HCT116 (cell line): Measurements from ENCODE around the gene CDC42EP3. TPM values are rescaled to one million over a fixed set of nuclear protein-coding genes. Genes with fewer than 3 reads are reported as not detected.

ENCODE experiments used
- ATAC-seq: fragments of 200-7000 bp; cut with Tn5 transposase; 2 replicates; pipeline ENCODE4 v1.9.1; 2020; ENCODE audit warnings: mild to moderate bottlenecking, moderate library complexity
- BruUV-seq: library from RNA; stranded (reverse); fragments of 400-500 nt; replicated peaks from 2 replicates; lab custom pipeline; 2021; lab: Mats Ljungman, UMichigan
- CTCF ChIA-PET: fragments of 300-600 bp; sonication (Branson Sonifier 250); formaldehyde crosslinking; loops from one replicate; lab custom pipeline; 2021; ENCODE audit warnings: antibody characterized with exemption; lab: Charles Lee
- POLR2A ChIA-PET: fragments of 300-600, 350-600 bp; sonication (Branson Sonifier 250); formaldehyde crosslinking; loops from one replicate; lab custom pipeline; 2021; ENCODE audit warnings: antibody characterized with exemption; lab: Charles Lee
- RAD21 ChIA-PET, 2 experiments: fragments of 300-600 bp; sonication (Branson Sonifier 250); formaldehyde crosslinking; loops; one replicate each; lab custom pipeline; 2023; ENCODE audit warnings: low total read pairs in 2 of 2; ENCODE audit not compliant: uncharacterized antibody in 2 of 2, unreplicated experiment in 2 of 2, low non-redundant PET in 1 of 2; lab: Charles Lee
- DNase-seq: peaks from one replicate; pipeline ENCODE4 v3.0.0-alpha.2; 2010; ENCODE audit warnings: low read depth, low spot score
- H2AFZ ChIP-seq: fragments of 200-600 bp; shearing (Covaris generic), sonication (generic); 2 replicates; pipeline ENCODE4 v1.6.1; 2017; ENCODE audit warnings: low read depth, mixed run types, mixed read lengths, antibody characterized with exemption, low read length; ENCODE audit not compliant: poor library complexity, severe bottlenecking
- H3K27ac ChIP-seq: 2 replicates; pipeline ENCODE4 v1.5.1; 2012; ENCODE audit warnings: low read depth, low read length
- H3K27me3 ChIP-seq: fragments of 200-600 bp; sonication (generic); 2 replicates; pipeline ENCODE4 v1.6.1; 2016; ENCODE audit warnings: mixed run types, low read length, mixed read lengths; ENCODE audit not compliant: insufficient read depth
- H3K36me3 ChIP-seq, 2 experiments: fragments of 200-500 bp in 1 of 2; fragments of 200-600 bp in 1 of 2; sonication (Bioruptor generic) in 1 of 2; sonication (generic) in 1 of 2; 2 replicates each; pipeline versions ENCODE4 v1.5.1 to v1.6.1; 2014 to 2016; ENCODE audit warnings: low read length in 2 of 2, inconsistent platforms in 1 of 2, mixed read lengths in 1 of 2, mixed run types in 1 of 2; ENCODE audit not compliant: insufficient read depth in 2 of 2, control insufficient read depth in 1 of 2
- H3K4me1 ChIP-seq, 2 experiments: fragments of 200-600 bp in 1 of 2; sonication (generic) in 1 of 2; 2 replicates each; pipeline versions ENCODE4 v1.5.1 to v1.6.1; 2012 to 2017; ENCODE audit warnings: low read length in 2 of 2, inconsistent platforms in 1 of 2, mild to moderate bottlenecking in 1 of 2, mixed read lengths in 1 of 2, mixed run types in 1 of 2, moderate library complexity in 1 of 2; ENCODE audit not compliant: insufficient read depth in 2 of 2, control insufficient read depth in 1 of 2
- H3K4me2 ChIP-seq: fragments of 200-600 bp; sonication (generic); 2 replicates; pipeline ENCODE4 v1.6.1; 2017; ENCODE audit warnings: mixed run types, low read length, mixed read lengths
- H3K4me3 ChIP-seq, 2 experiments: fragments of 200-600 bp in 1 of 2; sonication (generic) in 1 of 2; replicated peaks in 1 of 2; 2 replicates each; pipeline ENCODE4 v1.5.1; 2011 to 2016; ENCODE audit warnings: low read length in 2 of 2, control low read depth in 1 of 2, low read depth in 1 of 2, mild to moderate bottlenecking in 1 of 2, mixed read lengths in 1 of 2, mixed run types in 1 of 2
- H3K79me2 ChIP-seq: fragments of 200-600 bp; sonication (generic); 2 replicates; pipeline ENCODE4 v1.6.1; 2017; ENCODE audit warnings: mild to moderate bottlenecking, mixed run types, low read length, moderate library complexity, mixed read lengths; ENCODE audit not compliant: insufficient read depth
- H3K9ac ChIP-seq: fragments of 200-600 bp; sonication (generic); 2 replicates; pipeline ENCODE4 v1.6.1; 2016; ENCODE audit warnings: low read length, mixed read lengths
- H3K9me2 ChIP-seq: fragments of 200-600 bp; sonication (generic), shearing (Covaris generic); 2 replicates; pipeline ENCODE4 v1.6.1; 2017; ENCODE audit warnings: mixed run types, mild to moderate bottlenecking, moderate library complexity; ENCODE audit not compliant: insufficient read depth
- H3K9me3 ChIP-seq, 2 experiments: fragments of 200-500 bp in 1 of 2; fragments of 200-600 bp in 1 of 2; sonication (Bioruptor generic) in 1 of 2; sonication (generic) in 1 of 2; 2 replicates each; pipeline ENCODE4 v1.6.1; 2014 to 2017; ENCODE audit warnings: low read length in 2 of 2, mixed read lengths in 2 of 2, inconsistent platforms in 1 of 2, low read depth in 1 of 2, mild to moderate bottlenecking in 1 of 2, mixed run types in 1 of 2, moderate library complexity in 1 of 2; ENCODE audit not compliant: control insufficient read depth in 1 of 2, insufficient read depth in 1 of 2
- H4K20me1 ChIP-seq: fragments of 200-600 bp; sonication (generic), shearing (Covaris generic); 2 replicates; pipeline ENCODE4 v1.6.1; 2017; ENCODE audit warnings: mixed run types, mild to moderate bottlenecking, moderate library complexity; ENCODE audit not compliant: insufficient read depth
- CBX3 ChIP-seq: IDR thresholded peaks from 2 replicates; pipeline ENCODE4 v1.6.1; 2012; ENCODE audit warnings: low read depth
- CEBPB ChIP-seq: IDR thresholded peaks from 2 replicates; pipeline ENCODE4 v1.6.1; 2012; ENCODE audit warnings: low read depth
- EGR1 ChIP-seq: IDR thresholded peaks from 2 replicates; pipeline ENCODE4 v1.6.1; 2012; ENCODE audit warnings: low read depth
- EZH2 ChIP-seq: fragments of 200-600 bp; sonication (generic); IDR thresholded peaks from 2 replicates; pipeline ENCODE4 v1.6.1; 2017; ENCODE audit warnings: antibody characterized with exemption, mixed run types
- EZH2phosphoT487 ChIP-seq: fragments of 200-600 bp; IDR thresholded peaks from 2 replicates; pipeline ENCODE4 v1.6.1; 2018; ENCODE audit warnings: antibody characterized with exemption, borderline replicate concordance
- FOSL1 ChIP-seq: IDR thresholded peaks from 2 replicates; pipeline ENCODE4 v1.6.1; 2012; ENCODE audit warnings: low read depth
- POLR2A ChIP-seq: IDR thresholded peaks from 2 replicates; pipeline ENCODE4 v1.7.0; 2011; ENCODE audit warnings: borderline replicate concordance; ENCODE audit not compliant: insufficient read depth, insufficient read length; ENCODE audit errors: extremely low read depth
- POLR2AphosphoS5 ChIP-seq: IDR thresholded peaks from 2 replicates; pipeline ENCODE4 v1.6.1; 2011; ENCODE audit warnings: mild to moderate bottlenecking, low read depth, low read length, moderate library complexity
- SP1 ChIP-seq: IDR thresholded peaks from 2 replicates; pipeline ENCODE4 v1.6.1; 2012; ENCODE audit warnings: low read depth
- SRF ChIP-seq: IDR thresholded peaks from 2 replicates; pipeline ENCODE4 v1.6.1; 2012; ENCODE audit warnings: low read depth
- TCF7L2 ChIP-seq: IDR thresholded peaks from 2 replicates; pipeline ENCODE4 v1.7.0; 2011; ENCODE audit warnings: borderline replicate concordance, inconsistent platforms; ENCODE audit not compliant: insufficient read depth, insufficient read length; ENCODE audit errors: extremely low read depth
- YY1 ChIP-seq: IDR thresholded peaks from 2 replicates; pipeline ENCODE4 v1.6.1; 2011; ENCODE audit warnings: low read length, low read depth, moderate library complexity, mild to moderate bottlenecking; ENCODE audit not compliant: insufficient replicate concordance; ENCODE audit errors: extremely low read depth
- intact Hi-C: fragments of 100-400 bp; cut with micrococcal nuclease; formaldehyde crosslinking; loops from 2 replicates; pipeline ENCODE4 v1.10.0; 2022
- total RNA-seq: library from RNA; stranded (reverse); gene quantifications from one replicate; pipeline ENCODE4 v1.2.1, GENCODE V29; 2021; ENCODE audit not compliant: unreplicated experiment
- TF ChIP-seq, protein P1 (sequence below): IDR thresholded peaks from 2 replicates; pipeline ENCODE4 v1.6.1; 2012
- TF ChIP-seq, protein P2 (sequence below): IDR thresholded peaks from 2 replicates; pipeline ENCODE4 v1.6.1; 2011; ENCODE audit warnings: mild to moderate bottlenecking, low read length, moderate library complexity; ENCODE audit not compliant: insufficient replicate concordance; ENCODE audit errors: extremely low read depth
- TF ChIP-seq, protein P3 (sequence below): IDR thresholded peaks from 2 replicates; pipeline ENCODE4 v1.6.1; 2012

Gene CDC42EP3
- total RNA-seq, 1 experiment from 2014 or later = 38.2 TPM

DNA sequence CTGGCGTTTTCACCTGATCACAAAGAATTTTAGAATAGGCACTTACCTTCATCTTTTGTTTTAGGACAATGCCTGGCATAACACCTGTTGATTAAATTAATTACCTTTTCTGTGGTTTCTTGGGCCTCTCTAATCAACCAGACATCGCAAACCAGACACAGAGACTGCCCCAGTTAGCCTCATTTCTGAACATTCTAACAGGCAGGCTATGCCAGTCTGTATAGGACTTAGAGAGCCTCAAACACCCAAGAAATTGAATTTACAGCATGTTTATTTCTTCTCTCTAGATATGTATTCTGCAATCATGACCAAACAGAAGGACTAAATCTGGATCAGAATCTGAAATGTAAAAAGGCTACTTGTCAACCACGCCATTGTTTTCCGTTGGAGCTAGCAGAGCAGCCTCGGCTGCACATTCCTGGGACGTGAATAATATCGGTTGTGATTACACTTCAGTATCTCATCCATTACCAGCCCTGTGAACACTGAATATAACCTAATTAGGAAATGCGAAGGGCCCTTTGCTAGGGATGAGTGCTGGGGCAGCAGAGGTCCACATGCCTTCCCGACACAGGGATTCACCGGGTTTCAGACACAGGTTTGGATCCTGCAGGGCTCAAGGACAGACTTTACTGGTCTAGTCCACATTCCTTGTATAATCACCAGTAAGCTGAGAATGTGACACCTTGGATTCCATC, 17.5 kb upstream of the CDC42EP3 start:
- ChIA-PET RAD21 (no interaction called here), POLR2A (no interaction called here), CTCF (no interaction called here)
- Histone ChIP-seq H3K36me3 (no peaks in the 10 kb centered on the region), H3K79me2 (no peaks in the 10 kb centered on the region), H3K4me3 (no peak overlapping the region), H3K27me3 (no peaks in the 10 kb centered on the region), H3K9ac (no peak overlapping the region), H3K9me2 (no peaks in the 10 kb centered on the region), H3K27ac (no peak overlapping the region), H3K4me2 (peak overlapping the region; percentile 38), H3K9me3 (no peaks in the 10 kb centered on the region), H2AFZ (no peak overlapping the region), H4K20me1 (no peaks in the 10 kb centered on the region), H3K4me1 (peaks cover 0 to 9% of the 10 kb centered on the region in 2 experiments; a peak in 1 of 4 replicates)
- no TSS peak for BruUV-seq
- TF ChIP-seq SP1 (0 out of 2 replicates have a peak, but pooled peaks have one; percentile 14), EGR1 (no peak), SRF (0 out of 2 replicates have a peak, but pooled peaks have one; percentile 35)
- TF ChIP-seq, protein P1, sequence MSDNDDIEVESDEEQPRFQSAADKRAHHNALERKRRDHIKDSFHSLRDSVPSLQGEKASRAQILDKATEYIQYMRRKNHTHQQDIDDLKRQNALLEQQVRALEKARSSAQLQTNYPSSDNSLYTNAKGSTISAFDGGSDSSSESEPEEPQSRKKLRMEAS = no peak
- ATAC-seq (peak; percentile 47; the same call in 1 of the 2 replicates), DNase-seq (no peak)
- intact Hi-C loops = no loop called here

DNA sequence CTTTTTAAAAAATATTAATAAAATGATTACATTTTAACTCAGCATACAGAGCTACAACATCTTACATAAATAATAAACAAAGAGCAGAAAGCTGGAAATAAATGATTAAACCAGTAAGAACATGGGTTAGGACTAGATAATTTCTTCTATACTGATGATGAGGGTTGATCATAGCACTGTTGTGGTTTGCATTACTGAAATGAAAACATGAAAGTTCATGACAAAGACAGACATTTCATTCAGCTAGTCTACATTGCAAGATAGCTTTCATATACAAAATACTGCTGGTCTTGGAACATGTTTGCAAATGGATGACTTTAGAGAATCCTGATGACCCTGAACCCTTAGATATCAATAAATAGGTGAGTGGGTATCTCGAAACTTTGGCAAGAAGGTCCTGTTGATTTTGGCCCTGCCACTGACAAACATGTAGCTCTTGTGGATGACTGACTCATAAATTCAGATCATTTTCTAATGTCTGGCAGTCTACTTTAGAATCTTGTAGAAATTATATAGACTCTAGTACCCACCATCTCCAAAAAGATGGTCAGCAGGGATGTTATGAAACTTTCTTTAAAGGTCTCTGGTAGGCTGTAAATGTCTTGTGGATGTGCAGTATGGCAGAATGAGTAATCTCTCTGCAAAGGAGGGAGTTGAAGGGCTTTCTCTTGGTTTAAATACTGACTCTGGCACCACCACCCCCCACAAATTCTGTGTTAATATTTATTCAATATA, 15.5 kb upstream of the CDC42EP3 start:
- Histone ChIP-seq H3K9ac (no peak overlapping the region), H3K4me3 (no peak overlapping the region), H3K4me1 (peaks cover 0 to 9% of the 10 kb centered on the region in 2 experiments; a peak in 1 of 4 replicates), H3K27me3 (no peaks in the 10 kb centered on the region), H4K20me1 (no peaks in the 10 kb centered on the region), H3K79me2 (no peaks in the 10 kb centered on the region), H3K9me3 (no peaks in the 10 kb centered on the region), H2AFZ (no peak overlapping the region), H3K36me3 (no peaks in the 10 kb centered on the region), H3K27ac (no peak overlapping the region), H3K4me2 (no peak overlapping the region), H3K9me2 (no peaks in the 10 kb centered on the region)
- RAD21 ChIA-PET = no interaction called here
- no peak for DNase-seq
- no TSS peak for BruUV-seq
- ATAC-seq = no peak
- TF ChIP-seq, protein P2, sequence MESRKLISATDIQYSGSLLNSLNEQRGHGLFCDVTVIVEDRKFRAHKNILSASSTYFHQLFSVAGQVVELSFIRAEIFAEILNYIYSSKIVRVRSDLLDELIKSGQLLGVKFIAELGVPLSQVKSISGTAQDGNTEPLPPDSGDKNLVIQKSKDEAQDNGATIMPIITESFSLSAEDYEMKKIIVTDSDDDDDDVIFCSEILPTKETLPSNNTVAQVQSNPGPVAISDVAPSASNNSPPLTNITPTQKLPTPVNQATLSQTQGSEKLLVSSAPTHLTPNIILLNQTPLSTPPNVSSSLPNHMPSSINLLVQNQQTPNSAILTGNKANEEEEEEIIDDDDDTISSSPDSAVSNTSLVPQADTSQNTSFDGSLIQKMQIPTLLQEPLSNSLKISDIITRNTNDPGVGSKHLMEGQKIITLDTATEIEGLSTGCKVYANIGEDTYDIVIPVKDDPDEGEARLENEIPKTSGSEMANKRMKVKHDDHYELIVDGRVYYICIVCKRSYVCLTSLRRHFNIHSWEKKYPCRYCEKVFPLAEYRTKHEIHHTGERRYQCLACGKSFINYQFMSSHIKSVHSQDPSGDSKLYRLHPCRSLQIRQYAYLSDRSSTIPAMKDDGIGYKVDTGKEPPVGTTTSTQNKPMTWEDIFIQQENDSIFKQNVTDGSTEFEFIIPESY = no peak
- TF ChIP-seq, protein P1 = no peak
- TF ChIP-seq EZH2 (no peak), CEBPB (no peak), EZH2phosphoT487 (no peak), POLR2A (no peak), FOSL1 (no peak), YY1 (no peak), POLR2AphosphoS5 (no peak), CBX3 (no peak), SP1 (no peak), TCF7L2 (no peak)
- TF ChIP-seq, protein P3, sequence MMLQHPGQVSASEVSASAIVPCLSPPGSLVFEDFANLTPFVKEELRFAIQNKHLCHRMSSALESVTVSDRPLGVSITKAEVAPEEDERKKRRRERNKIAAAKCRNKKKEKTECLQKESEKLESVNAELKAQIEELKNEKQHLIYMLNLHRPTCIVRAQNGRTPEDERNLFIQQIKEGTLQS = no peak
- POLR2A ChIA-PET = no interaction called here
- intact Hi-C loops = no loop called here
- CTCF ChIA-PET = no interaction called here
